ENCODE data around the gene RPL11.
"Not testable (repeated sequence)": the region's sequence is repeated elsewhere in the genome, so short reads cannot be mapped to it uniquely, and the experiment has no call there.

The RPL11 gene

DNA sequence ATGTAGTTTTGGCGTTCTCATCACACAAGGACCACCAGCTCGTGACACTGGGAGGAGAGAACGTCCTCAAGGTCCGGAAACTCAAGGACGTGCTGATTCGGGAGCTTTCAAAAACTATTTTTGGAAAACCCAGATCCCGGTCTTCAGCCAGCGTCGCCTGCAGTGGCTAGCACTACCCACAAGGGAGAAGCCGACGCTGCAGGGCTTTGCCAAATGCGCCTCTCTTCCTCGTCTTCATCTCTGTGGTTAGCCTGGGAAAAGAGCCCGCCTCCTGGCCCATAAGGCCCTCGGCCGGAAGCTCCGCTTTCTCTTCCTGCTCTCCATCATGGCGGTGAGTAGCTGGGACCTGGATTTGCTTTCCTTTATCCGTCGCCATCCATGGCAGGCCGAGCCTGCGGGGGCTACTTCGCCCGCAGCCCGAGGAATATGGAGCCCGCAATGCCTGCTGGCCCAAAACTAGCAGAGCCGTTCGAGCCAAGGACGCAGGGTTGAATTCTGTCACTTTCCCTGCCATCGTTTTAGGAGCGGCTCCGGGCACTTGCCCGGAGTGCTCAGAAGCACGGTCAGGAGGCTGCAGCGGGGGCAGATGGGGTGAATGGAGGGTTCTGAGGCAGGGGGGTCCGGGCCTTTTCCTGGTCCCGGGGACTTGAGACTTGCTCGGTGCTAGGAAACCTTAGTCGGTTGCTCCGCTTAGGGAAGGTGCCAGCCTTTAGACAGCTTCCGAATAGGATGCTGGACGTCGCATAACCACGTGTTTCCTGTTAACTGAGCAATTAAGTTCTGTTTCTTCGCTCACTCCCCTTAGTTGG lies at the start of gene RPL11:
Gene RPL11 (plus strand): TSS at position 308 of the 809 bp plus-strand sequence. CDS start 18 bp downstream, at position 326.
- DNase-seq = peak; percentile 95

DNA sequence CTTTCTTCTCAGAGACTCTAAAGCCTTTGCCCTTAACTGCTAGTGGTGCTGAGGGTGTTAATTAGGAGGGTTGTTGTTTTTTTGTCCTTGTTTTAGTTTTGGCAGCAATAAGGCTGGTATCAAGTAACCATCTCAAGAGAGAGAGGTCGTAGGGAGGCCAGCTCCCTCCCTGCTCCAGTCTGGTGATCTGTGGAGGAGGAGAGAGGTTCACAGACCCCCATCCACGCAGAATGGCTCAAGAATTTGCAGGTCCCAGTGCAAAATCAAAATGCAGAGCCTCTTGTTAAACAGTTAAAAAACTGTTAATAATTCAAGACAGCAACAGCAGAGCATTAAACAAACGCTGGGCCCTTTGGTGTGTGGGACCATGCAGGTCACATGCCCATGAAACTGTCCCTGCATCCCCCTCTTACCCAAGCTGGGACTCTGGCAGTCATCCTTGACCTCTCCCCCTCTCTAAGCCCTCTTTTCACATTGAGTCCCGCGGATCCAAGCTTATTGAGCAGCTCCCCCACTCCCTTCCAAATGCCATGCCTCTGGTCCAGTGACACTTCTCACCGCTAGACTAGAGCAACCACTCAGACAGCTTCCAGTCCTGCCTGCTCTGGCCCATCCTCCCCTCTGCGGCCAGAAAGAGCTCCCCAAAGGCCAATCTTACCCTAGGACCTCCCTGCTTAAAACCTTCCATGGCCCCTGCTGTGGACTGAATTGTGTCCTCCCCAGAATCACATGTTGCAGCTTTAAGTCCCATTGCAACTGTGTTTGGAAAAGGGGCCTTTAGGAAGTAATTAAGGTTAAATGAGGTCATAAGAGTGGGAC lies 47.7 kb upstream of the RPL11 start:
- DNase-seq = no peak

DNA sequence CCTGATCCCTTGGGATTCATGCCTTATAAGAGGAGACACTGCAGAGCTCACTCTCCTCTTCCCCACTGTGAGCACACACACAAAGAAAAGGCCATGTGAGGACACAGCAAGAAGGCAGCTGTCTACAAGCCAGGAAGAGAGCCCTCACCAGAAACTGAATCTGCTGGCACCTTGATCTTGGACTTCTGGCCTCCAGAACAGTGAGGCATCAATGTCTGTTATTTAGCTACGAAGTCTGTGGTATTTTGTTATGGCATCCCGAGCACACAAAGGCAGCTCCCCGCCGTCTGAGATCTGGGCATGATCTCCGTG lies 47.1 kb upstream of the RPL11 start:
- no peak for DNase-seq

DNA sequence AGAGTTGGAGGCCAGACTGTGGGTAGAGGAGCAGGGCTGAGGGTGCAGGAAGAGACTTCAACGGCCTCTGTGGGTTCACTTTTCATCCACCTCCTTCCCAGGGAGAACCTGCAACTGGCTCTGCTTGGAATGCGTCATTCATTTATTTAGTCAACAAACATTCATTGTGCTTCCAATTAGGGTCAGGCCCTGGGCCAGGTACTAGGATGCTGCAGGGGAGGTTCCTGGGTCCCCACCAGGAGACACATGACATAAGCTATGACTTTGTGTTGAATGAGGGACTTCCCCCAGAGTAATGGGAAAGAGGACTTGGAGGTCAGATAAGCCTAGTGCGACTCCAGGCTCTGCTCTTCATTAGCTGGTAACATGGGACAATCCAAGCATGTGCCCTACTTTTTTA lies 46.3 kb upstream of the RPL11 start:
- DNase-seq = no peak

DNA sequence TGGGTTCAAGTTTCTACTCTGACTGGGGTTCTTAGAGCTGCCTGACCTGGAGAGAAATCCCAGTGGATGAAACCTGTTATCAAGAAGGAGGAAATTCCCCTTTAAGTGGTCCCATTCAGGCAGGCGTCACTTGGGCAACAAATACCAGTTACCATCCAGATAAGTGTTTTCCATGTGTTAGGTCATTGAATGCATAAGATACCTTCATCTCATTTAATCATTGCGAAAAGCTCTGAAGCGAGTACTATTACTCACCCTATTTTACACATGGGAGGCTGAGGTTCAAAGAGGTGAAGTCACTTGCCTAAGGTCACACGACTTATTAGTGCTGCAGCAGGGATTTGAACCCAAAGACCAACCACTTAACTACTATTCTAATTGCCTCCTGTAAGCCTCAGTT lies 45.5 kb upstream of the RPL11 start:
- DNase-seq = no peak

DNA sequence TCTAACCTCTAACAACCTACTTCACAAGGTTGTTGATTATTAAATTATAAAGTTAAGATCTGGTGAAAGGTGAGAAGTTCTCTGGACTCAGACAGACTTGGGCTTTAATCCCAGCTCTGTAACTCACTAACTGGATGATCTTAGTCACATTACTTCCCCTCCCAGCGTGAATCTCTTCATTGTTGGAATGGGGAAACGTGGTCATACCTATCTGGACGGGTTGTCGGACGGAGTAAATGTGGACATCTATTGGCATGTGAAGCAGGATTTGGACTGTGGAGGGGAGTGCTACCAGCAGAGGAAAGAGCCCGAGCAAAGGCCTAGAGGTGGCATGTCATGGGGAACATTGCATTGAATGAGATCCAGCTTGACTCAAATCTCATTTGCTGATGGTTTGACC lies 45.1 kb upstream of the RPL11 start:
- no peak for DNase-seq

DNA sequence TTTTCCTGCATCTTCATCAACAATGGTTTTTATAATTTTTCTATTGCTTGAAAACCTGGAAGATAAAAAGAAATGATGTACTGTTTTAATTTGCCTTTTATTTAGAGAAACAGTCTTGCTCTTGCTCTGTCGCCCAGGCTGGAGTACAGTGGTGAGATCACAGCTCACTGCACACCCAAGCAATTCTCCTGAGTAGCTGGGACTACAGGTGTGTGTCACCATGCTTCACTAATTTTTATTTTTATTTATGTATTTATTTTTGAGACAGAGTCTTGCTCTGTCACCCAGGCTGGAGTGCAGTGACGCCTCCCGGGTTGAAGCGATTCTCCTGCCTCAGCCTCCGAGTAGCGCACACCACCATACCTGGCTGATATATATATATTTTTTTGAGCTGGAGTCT lies 43.0 kb upstream of the RPL11 start:
- DNase-seq = no peak

DNA sequence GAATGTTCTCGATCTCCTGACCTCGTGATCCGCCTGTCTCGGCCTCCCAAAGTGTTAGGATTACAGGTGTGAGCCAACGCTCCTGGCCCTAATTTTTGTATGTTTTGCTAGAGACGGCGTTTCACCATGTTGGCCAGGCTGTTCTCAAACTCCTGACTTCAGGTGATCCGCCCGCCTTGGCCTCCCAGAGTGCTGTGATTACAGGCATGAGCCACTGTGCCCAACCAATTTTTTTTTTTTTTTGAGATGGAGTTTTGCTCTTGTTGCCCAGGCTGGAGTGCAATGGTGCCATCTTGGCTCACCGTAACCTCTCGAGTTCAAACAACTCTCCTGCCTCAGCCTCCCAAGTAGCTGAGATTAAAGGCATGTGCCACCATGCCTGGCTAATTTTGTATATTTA lies 42.4 kb upstream of the RPL11 start:
- not testable (repeated sequence) for DNase-seq

DNA sequence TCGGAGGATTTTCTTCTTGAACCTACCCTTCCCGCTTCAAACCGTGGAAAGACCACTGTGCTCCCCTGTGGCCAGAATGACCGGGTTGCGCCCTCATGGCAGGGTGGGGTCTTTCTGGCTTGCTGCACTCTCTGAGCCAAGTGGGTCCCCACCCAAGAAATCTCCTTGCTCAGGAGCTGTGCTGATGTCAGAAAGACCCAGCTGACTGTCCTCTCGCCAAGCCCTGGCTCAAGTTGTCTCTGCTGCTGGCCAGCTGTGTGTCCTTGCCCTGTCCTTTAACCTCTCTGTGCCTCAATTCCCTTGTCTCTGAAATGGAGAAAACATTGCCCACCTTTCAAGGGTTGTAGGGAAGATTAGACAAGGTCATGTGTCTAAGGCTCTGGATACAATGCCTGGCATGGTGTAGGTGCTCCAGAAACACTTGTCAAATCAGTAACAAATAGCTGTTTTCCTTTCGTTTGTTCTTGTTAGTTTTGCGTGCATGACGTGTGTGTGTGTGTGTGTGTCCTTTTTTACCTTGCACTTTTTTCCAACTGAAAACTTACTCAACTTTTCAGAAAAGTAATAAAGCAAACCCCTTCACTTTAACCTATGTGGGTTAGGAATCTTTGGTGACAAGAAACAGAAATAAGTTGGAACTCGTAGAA lies 41.1 kb upstream of the RPL11 start:
- DNase-seq = no peak

DNA sequence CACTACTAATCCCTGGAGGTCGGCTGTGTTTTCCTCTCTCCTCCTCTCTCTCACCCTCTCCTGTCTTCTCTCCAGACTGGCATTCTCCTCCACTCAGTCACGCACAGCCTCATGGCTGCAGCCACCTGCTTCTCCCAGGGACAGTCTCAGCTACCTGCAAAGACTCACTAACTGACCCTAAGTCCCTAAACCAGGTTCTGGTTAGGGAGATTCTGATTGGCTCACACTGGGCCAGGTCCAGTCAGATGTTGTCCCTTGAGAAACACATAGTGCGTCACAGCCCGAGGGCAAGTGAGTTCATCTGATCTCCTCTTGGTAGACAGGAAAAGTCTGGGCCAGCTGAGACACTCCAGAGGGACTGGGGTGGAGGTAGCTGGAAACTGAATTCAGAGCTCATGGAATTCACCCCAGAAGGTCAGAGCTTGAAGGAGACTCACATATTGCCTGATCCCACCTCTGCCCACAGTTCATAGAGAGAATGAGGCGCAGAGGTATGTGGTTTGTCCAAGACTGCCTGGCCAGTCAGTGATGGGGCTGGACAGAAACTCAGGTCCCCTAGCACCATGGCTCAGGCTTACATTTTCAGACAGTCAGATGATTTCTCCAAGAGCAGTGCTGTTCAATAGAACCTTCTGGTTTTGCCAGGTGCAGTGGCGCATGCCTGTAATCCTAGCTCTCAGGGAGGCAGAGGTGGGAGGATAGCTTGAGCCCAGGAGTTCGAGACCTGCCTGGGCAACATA lies 40.4 kb upstream of the RPL11 start:
- DNase-seq = no peak

DNA sequence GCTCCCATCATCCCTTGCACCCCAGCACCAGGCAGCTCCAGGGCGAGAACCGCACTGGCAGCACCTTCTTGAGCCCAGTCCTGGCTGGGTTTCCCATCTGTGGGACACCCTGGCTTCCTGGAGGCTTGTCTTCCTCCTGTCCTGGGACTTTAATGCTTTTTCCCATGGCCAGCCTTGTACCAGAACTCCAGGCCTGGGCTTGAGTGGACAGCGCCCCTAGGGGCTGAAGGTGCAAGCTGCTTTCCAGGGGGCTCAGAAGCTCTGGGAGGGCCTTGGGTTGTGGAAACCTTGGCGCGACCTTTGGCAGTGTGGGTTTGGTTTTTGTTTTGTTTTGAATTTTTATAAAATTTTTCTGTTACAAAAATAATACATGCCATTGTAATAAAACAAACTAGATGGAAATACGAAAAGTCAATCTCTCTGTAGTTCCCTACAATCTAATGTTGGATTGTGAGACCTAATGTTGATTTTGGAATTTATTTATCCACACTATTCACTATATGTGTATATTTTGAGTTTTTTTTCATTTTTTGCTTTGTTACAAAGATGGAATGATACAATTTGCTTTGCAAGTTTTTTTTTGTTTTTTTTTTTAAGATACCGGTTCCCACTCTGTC lies 33.8 kb upstream of the RPL11 start:
- peak; percentile 49 for DNase-seq

DNA sequence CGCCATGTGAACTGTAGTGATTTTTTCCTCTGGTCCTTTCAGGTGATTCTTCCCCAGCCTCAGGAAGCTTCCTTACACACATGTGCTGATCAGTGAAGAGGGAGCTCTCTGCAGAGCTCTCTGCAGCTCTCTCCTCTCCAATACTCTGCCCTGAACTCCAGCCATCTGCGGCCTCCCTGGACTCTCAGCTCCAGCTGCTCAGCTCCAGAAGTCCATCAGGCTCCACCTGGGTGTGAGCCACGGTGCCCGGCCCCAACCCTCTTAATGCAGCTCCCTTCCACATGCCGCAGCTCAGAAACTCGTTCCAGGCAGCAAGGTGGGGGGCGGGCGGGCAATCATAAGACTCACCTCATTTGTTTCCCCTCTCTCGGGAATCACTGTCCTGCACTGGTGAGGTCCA lies 30.9 kb upstream of the RPL11 start:
- DNase-seq = no peak

DNA sequence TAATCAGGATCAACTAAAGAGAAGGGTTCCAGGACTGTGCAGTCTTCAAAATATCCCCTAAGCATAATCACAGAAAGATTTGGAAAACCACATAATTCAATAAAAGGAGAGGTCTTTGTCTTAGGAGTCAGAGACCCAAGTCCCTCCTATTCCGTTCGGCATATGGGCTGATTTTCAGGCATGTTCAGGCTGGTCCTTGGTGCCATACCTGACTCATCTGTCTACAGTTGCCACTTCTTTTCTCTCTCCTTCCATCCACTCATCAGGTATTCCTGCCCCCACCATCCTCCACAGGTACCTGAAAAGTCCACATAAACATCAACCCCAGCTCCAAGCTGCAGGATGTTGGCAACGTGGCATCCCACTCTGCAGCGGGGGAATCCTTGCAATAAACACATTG lies 29.7 kb upstream of the RPL11 start:
- no peak for DNase-seq

DNA sequence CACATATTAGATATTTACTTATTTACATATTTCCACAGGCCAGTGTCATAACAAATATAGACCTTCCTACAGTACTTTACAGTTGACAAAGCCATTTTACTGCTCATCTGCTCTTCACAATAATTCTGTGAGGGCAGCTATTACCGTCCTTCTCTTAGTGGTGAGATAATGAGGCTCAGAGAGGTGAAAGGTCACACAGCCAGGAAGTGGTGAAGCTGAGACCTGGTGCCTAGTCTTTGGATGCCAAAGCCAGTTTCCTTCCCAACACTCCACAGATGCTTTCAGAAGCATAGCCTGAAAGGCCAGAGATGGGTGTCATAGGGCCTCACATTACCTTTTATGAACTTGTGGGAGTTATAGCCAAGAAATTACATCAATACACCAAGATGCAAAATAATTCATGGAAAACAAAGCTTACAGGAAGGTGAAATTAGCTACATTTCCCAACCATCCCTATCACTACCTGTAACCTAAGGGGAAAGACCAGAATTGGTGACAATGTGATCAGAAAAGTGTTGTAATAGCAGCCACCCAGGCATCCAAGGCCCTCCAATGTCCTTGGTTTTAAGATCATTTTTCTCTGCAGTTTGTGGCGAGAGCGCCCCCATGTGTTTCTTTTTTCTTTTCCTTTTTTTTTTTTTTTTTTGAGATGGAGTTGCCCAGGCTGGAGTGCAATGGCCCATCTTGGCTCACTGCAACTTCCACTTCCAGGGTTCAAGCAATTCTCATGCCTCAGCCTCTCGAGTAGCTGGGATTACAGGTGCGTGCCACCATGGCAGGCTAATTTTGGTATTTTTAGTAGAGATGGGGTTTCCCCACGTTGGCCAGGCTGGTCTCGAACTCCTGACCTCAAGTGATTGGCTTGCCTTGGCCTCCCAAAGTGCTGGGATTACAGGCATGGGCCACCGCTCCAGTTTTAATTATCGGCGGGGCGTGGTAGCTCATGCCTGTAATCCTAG lies 26.5 kb upstream of the RPL11 start:
- DNase-seq = peak; percentile 21

DNA sequence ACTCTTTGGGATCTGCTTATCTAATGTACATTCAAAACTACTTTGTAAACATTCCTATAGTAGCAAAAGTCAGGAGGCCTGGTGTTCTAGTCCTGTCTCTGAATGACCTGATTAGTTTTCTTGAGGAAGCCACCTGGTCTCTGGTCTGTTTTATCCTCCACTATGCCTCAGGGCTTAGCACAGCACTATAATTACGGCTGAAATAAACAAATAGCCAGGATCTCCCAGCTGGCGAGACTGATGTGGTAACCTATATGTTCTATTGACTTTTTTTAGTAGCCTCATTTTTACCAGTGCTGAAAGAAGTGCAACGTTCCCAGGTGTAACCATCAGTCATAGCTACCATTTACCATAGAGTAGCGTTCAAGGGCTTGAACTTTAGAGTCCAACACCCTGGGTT lies 24.2 kb upstream of the RPL11 start:
- no peak for DNase-seq

DNA sequence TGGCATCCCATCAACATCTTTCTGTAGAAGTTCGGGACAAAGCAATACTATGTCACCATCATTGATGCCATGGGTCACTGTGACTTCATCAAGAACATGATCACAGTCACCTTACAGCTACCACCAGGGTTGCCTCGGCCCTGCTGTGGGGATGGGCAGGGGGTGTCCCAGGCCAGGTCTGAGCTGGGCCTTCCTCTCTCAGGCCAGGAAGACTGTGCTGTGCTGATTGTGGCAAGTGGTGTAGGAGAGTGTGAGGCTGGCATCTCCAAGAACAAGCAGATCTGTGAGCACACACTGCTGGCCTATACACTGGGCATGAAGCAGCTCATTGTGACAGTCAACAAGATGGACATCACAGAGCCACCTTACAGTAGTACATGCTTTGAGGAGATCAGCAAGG lies 20.9 kb upstream of the RPL11 start:
- no peak for DNase-seq

DNA sequence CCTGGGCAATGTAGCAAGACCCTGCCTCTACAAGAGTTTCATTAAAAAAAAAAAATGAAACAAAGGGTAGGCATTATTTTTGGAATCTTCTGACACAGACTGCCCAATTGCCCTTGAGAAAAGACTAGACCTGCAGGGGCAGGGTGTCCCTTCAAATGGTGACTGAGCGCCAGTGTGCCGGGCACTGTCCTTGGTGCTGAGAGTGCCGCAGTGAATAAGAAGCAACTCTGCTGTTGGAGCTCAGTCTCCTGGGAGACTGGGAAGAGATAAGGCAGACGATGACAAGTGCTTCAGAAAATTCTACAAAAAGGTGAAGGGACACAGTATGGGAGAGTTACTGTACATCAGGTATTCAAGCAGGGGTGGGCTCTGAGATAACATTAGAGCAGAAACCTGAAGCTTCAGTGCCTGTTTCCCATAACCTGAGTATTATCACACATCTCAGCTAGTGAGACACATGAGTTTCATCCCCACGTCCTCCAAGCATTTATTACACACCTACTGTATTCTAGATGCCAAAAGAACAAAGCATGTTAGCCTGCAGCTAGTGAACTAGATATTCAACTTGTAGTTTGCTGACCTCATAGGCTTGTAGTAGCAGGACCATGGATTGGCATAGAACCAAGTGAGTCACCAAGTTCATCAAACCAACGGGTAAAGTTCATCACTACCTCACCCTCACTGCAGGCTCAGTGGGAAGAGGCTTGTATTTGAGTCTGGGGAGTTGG lies 18.4 kb upstream of the RPL11 start:
- DNase-seq = peak; percentile 19

DNA sequence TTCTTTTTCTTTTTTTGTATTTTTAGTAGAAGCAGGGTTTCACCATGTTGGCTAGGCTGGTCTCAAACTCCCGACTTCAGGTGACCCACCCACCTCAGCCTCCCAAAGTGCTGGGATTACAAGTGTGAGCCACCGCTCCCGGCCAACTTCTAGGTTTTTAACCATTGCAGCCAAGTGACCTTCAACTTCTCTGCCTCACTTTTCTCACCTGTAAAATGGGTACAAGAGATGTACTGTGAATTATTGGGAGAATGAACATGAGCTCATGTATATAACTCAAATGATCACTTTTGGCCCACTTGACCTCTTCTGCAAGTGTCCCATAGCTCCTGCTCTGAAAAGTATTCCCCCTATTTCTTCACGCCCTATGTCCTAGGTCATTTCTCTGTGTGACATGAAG lies 11.8 kb upstream of the RPL11 start:
- no peak for DNase-seq

DNA sequence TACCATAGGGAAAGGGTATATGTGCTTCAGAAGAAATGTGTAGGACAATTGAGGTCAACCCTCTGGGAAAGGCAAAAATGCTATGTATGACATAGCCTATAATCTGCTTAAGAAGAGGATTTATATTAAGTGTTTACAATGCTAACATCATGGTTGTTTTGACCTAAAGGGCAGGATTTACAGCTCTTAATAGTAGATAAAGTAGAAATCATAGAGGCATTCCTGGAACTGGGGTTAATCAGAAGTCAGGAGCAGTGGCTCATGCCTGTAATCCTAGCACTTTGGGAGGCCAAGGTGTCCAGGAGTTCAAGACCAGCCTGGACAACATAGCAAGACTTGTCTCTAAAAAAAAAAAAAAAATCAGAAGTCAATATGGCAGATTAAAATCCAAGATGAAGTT lies 8.7 kb upstream of the RPL11 start:
- DNase-seq = no peak

DNA sequence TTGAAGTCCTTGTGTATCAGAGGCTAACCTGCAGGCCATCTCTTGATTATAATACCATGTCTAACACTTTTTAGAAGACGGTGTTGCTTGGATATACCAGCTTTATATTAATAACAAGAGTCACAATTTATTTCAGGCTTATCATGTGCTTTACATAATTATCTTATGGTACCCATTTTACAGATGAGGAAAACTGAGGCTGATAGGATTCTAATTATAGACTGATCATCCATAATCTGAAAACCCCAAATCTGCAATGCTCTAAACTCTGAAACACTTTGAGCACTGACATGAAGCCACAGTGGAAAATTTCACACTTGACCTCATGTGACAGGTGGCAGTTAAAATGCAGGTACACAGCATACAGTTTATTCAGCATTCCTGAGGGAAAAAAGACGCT lies 7.2 kb upstream of the RPL11 start:
- no peak for DNase-seq

DNA sequence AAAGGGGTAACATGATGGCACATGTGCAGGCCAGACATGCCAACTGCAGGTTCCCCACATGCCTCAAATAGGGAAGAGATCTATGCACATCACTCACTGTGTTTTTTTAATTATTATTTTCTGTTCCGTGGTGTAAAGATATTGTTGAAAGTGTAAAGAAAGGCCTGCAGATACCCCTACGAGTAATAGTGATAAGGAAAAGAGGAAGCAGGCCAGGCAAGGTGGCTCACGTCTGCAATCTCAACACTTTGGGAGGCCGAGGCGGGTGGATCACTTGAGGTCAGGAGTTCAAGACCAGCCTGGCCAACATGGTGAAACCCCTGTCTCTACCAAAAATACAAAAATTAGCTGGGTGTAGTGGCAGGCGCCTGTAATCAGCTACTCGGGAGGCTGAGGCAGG lies 6.4 kb upstream of the RPL11 start:
- DNase-seq = not testable (repeated sequence)

All from activated CD4-positive, alpha-beta T cell treated with anti-CD3 and anti-CD28 coated beads, Interleukin-10, Interleukin-2, amounts not matched to agents 100 ng/mL and 50 ng/mL, durations not matched to agents 16 hours and 8 hours (primary cell).